Endothelial cell of umbilical vein (primary cell): ENCODE data around the gene ASAP2. TPM values are rescaled to one million over a fixed set of nuclear protein-coding genes. Genes with fewer than 3 reads are reported as not detected.

Experiments used
- BruUV-seq: library from RNA; stranded (reverse); fragments of 400-500 nt; replicated peaks from 2 replicates; lab custom pipeline; 2021; lab: Mats Ljungman, UMichigan
- CTCF ChIA-PET: fragments of 300-600, 350-600 bp; sonication (Branson Sonifier 250); formaldehyde crosslinking; loops from one replicate; lab custom pipeline; 2021; ENCODE audit warnings: antibody characterized with exemption, inconsistent platforms; lab: Charles Lee
- POLR2A ChIA-PET: fragments of 300-600, 350-600 bp; sonication (Branson Sonifier 250); formaldehyde crosslinking; loops from one replicate; lab custom pipeline; 2021; ENCODE audit warnings: antibody characterized with exemption, inconsistent platforms; lab: Charles Lee
- DNase-seq: peaks from one replicate; pipeline ENCODE4 v3.0.0-alpha.2; 2011; ENCODE audit warnings: low read depth, low spot score
- FAIRE-seq: peaks from 2 replicates; lab custom pipeline; 2011; peaks lifted over from hg19 to GRCh38; lab: Jason Lieb, UNC
- H2AFZ ChIP-seq: 2 replicates; pipeline ENCODE4 v1.6.0; 2012; ENCODE audit warnings: low read depth, low read length, control low read depth, inconsistent platforms
- H3K27ac ChIP-seq: 2 replicates; pipeline ENCODE4 v1.5.1; 2011; ENCODE audit warnings: low read depth, mild to moderate bottlenecking, control low read depth, low read length, moderate library complexity; ENCODE audit not compliant: insufficient read depth
- H3K27me3 ChIP-seq, 2 experiments: 2 replicates each; pipeline versions ENCODE4 v1.6.0 to v1.6.1; 2011; ENCODE audit warnings: low read length in 2 of 2, mixed read lengths in 1 of 2; ENCODE audit not compliant: control insufficient read depth in 2 of 2, insufficient read depth in 2 of 2
- H3K36me3 ChIP-seq, 2 experiments: 2 replicates in 1 of 2; 3 replicates in 1 of 2; pipeline ENCODE4 v1.5.1; 2011; ENCODE audit warnings: low read length in 2 of 2, mild to moderate bottlenecking in 1 of 2, moderate library complexity in 1 of 2; ENCODE audit not compliant: control insufficient read depth in 2 of 2, insufficient read depth in 2 of 2; ENCODE audit errors: extremely low read depth in 1 of 2
- H3K4me1 ChIP-seq: 3 replicates; pipeline ENCODE4 v1.5.1; 2011; ENCODE audit warnings: mild to moderate bottlenecking, low read length; ENCODE audit not compliant: control insufficient read depth, insufficient read depth; ENCODE audit errors: extremely low read depth
- H3K4me2 ChIP-seq: 2 replicates; pipeline ENCODE4 v1.6.1; 2011; ENCODE audit warnings: low read length, control low read depth, mixed read lengths; ENCODE audit not compliant: insufficient read depth
- H3K4me3 ChIP-seq, 3 experiments: fragments of 200-600 bp in 1 of 3; sonication (generic), shearing (Covaris generic) in 1 of 3; replicated peaks in 1 of 3; 2 replicates each; pipeline ENCODE4 v1.5.1; 2011 to 2016; ENCODE audit warnings: control low read depth in 3 of 3, low read length in 3 of 3, mild to moderate bottlenecking in 2 of 3, inconsistent platforms in 1 of 3, low read depth in 1 of 3, moderate library complexity in 1 of 3; ENCODE audit not compliant: insufficient read depth in 1 of 3
- H3K79me2 ChIP-seq: 2 replicates; pipeline ENCODE4 v1.6.0; 2012; ENCODE audit warnings: low read length, inconsistent platforms; ENCODE audit not compliant: control insufficient read depth, insufficient read depth
- H3K9ac ChIP-seq: replicated peaks from 2 replicates; pipeline ENCODE3; 2011; ENCODE audit warnings: low read length, control low read depth; ENCODE audit not compliant: insufficient read depth; ENCODE audit errors: extremely low read depth
- H3K9me1 ChIP-seq: replicated peaks from 3 replicates; pipeline ENCODE4 v1.6.0; 2011; ENCODE audit warnings: mild to moderate bottlenecking, low read length; ENCODE audit not compliant: control insufficient read depth, insufficient read depth; ENCODE audit errors: extremely low read depth
- H3K9me3 ChIP-seq: replicated peaks from 2 replicates; pipeline ENCODE4 v1.5.1; 2012; ENCODE audit warnings: low read length, inconsistent platforms; ENCODE audit not compliant: control insufficient read depth, insufficient read depth
- H4K20me1 ChIP-seq: replicated peaks from 2 replicates; pipeline ENCODE3; 2011; ENCODE audit warnings: mild to moderate bottlenecking, low read length; ENCODE audit not compliant: control insufficient read depth, insufficient read depth; ENCODE audit errors: extremely low read depth
- CTCF ChIP-seq, 2 donors: IDR thresholded peaks; 1 replicate in 1 of 2; 2 replicates in 1 of 2; pipeline ENCODE4 v1.5.1; 2011; ENCODE audit warnings: low read length in 2 of 2, mild to moderate bottlenecking in 2 of 2, moderate library complexity in 2 of 2, control low read depth in 1 of 2, inconsistent platforms in 1 of 2, low read depth in 1 of 2; ENCODE audit not compliant: insufficient read depth in 1 of 2; ENCODE audit errors: extremely low read depth in 1 of 2
- GATA2 ChIP-seq: IDR thresholded peaks from 2 replicates; pipeline ENCODE4 v1.7.0; 2011; ENCODE audit warnings: low read depth, mild to moderate bottlenecking, moderate library complexity, mixed read lengths, low read length; ENCODE audit not compliant: insufficient read length, insufficient read depth
- MAX ChIP-seq: IDR thresholded peaks from 2 replicates; pipeline ENCODE4 v1.6.1; 2011; ENCODE audit not compliant: insufficient read depth, insufficient read length
- dilution Hi-C: fragments of 300-500 bp; cut with MboI; formaldehyde crosslinking; loops from one replicate; pipeline ENCODE4 v1.15.0; 2019; ENCODE audit warnings: low sequenced_read_pairs; ENCODE audit not compliant: extremely low pct_ligation_motif_present
- intact Hi-C: fragments of 100-400 bp; cut with micrococcal nuclease; formaldehyde crosslinking; loops from one replicate; pipeline ENCODE4 v1.10.0; 2022
- polyA plus RNA-seq, 4 experiments: library from polyadenylated mRNA; depleted of rRNA in 3 of 4; stranded (reverse) in 3 of 4; unstranded in 1 of 4; fragments of >200 nt; gene quantifications; 2 replicates each; pipeline versions ENCODE4 v1.2.1 to v1.2.3, GENCODE V29; 2011 to 2012; ENCODE audit warnings: missing spikeins in 1 of 4
- total RNA-seq: library from RNA; stranded (reverse); gene quantifications from 2 replicates; pipeline ENCODE4 v1.2.3, GENCODE V29; 2021

The ASAP2 gene
- total and polyA plus RNA-seq, 2 donors (not counting 3 experiments of a cell fraction or from before 2014, with no cell fraction given): 31.1 to 79.2 TPM

- dilution Hi-C loops: no loop called here
- H3K9ac ChIP-seq: no peak overlapping the region
- no TSS peak for BruUV-seq
- peak; percentile 3 for TF ChIP-seq MAX
- peak; percentile 47 for TF ChIP-seq GATA2
- no peak for TF ChIP-seq CTCF (IDR thresholded peaks at IDR 0.05; ENCODE audit: extremely low read depth in 1 of 2, insufficient read depth in 1 of 2, low read depth in 1 of 2, low read length in 2 of 2)
- H3K4me2 ChIP-seq: peak overlapping the region; percentile 3
- peak overlapping the region; percentile 75 for H3K27ac ChIP-seq
- H3K9me3 ChIP-seq: no peaks in the 10 kb centered on the region
- peak; percentile 93 for FAIRE-seq
- H2AFZ ChIP-seq: no peak overlapping the region
- peaks cover 98% of the 10 kb centered on the region for H3K79me2 ChIP-seq
- no peaks in the 10 kb centered on the region for H3K9me1 ChIP-seq
- POLR2A ChIA-PET: interaction anchor here (0.7 to 0.9 kb wide), 2 partner anchors 13 to 37 kb away, joined by 3 read pairs; no protein-coding TSS in a partner anchor
- no peak overlapping the region for H3K4me3 ChIP-seq
- no peaks in the 10 kb centered on the region for H3K36me3 ChIP-seq
- CTCF ChIA-PET: interaction anchor here (0.7 to 5.6 kb wide), 9 partner anchors 9 to 108 kb away, joined by 3 to 38 read pairs (median 4); no protein-coding TSS in a partner anchor
- peak; percentile 82 for DNase-seq
- peaks cover 88% of the 10 kb centered on the region for H3K4me1 ChIP-seq
- no peaks in the 10 kb centered on the region for H4K20me1 ChIP-seq
- intact Hi-C loops: loop anchor here (1.0 kb wide), 1 partner anchor 8 kb away; no protein-coding TSS in a partner anchor
- no peaks in the 10 kb centered on the region for H3K27me3 ChIP-seq
These were observed 19.2 kb downstream of the ASAP2 start for GRCh38 chr2:9225806-9226205.
